Suprapubic skin (tissue), 4 donors: ENCODE results near the gene DDX11.

Source experiments
- CTCF ChIP-seq, 2 donors: fragments of 200-600 bp in 1 of 2; fragments of 450-650 bp in 1 of 2; sonication (generic) in 1 of 2; IDR thresholded peaks; one replicate each; pipeline ENCODE4 v1.5.1; 2016 to 2019; ENCODE audit warnings: antibody characterized with exemption in 2 of 2, mild to moderate bottlenecking in 1 of 2, moderate library complexity in 1 of 2
- POLR2A ChIP-seq, 2 donors: fragments of 450-650 bp; IDR thresholded peaks; one replicate each; pipeline ENCODE4 v1.6.1; 2017; ENCODE audit warnings: antibody characterized with exemption in 2 of 2, mild to moderate bottlenecking in 2 of 2, moderate library complexity in 2 of 2
- POLR2AphosphoS5 ChIP-seq, 3 donors: sonication (generic); formaldehyde crosslinking; IDR thresholded peaks; one replicate each; pipeline ENCODE4 v1.6.1; 2017; ENCODE audit warnings: antibody characterized with exemption in 3 of 3

DNA sequence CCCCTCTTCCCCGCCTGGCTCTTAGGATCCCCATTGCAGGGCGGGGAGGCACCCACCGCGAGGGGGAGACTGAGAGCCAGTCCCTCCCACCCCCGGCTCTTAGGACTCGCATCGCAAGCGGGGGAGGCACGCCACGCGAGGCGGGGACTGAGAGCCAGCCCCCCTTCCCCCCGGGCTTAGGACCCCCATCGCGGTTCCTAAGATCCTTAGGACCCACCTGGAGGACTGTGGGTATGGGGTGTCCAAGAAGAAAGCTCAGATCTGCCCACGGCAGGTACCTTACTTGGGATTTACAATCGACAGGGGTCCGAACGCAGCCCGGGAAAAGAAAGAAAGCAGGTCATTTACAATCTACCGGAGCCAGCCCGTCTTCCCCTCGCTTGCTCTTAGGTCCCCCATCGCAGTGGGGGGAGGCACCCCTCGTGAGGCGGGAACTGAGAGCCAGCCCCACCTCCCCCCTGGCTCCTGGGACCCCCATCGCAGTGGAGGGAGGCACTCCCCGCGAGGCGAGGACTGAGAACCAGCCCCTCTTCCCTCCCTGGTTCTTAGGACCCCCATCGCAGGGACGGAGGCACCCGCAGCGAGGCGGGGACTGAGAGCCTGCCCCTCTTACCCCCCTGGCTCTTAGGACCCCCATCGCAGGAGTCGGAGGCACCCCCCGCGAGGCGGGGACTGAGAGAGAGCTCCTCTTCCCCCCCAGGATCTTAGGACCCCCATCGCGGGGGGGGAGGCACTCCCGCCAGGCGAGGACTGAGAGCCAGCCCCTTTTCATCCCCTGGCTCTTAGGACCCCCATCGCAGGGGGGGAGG is 43.7 kb downstream of the DDX11 start:
- TF ChIP-seq CTCF (IDR thresholded peaks at IDR 0.05) (peak in 1 of 2 donors; percentile 65), POLR2A (IDR thresholded peaks at IDR 0.05) (no peak), POLR2AphosphoS5 (IDR thresholded peaks at IDR 0.05) (no peak)
